HS-5 (cell line): ENCODE results near the gene SIT1.

Source experiments
- DNase-seq: peaks from one replicate; pipeline ENCODE4 v3.0.0-alpha.2; 2012; ENCODE audit warnings: low read depth

Gene SIT1, protein sequence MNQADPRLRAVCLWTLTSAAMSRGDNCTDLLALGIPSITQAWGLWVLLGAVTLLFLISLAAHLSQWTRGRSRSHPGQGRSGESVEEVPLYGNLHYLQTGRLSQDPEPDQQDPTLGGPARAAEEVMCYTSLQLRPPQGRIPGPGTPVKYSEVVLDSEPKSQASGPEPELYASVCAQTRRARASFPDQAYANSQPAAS

DNA sequence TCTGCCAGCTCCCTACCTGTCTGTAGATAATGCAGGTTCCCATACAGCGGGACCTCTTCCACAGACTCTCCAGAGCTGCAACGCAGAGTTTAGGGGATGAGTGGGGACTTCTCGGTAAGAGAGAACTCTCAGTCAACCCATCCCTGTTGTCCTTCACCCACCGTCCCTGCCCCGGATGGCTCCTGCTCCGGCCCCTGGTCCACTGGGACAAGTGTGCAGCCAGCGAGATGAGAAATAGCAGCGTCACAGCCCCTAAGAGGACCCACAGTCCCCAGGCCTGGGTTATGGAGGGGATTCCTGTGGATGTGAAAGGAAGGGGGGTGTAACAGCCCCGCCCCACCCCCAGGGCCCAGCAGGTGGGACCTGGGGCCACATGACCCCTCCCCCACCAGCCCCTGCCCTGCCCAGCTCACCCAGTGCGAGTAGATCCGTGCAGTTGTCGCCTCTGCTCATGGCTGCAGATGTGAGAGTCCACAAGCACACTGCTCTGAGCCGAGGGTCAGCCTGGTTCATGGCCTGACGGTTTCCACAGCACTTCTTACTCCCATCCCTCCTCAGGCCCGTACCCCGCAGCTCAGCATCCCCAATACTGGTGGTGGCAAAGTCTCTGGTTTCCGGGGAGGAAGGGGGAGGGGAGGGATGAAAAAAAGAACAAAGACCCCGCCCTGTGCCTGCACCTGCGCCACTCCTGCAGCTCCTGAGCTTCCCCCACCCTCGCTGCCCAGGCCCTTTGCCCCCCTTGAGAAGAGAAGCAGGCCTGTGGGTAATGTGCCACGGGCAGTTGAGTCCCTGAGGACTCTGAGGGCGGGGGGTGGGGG is at the start of gene SIT1:
SIT1 (minus strand) TSS at position 591 of the 818 bp plus-strand sequence; CDS start at position 513, 78 bp downstream.
- no peak for DNase-seq

DNA sequence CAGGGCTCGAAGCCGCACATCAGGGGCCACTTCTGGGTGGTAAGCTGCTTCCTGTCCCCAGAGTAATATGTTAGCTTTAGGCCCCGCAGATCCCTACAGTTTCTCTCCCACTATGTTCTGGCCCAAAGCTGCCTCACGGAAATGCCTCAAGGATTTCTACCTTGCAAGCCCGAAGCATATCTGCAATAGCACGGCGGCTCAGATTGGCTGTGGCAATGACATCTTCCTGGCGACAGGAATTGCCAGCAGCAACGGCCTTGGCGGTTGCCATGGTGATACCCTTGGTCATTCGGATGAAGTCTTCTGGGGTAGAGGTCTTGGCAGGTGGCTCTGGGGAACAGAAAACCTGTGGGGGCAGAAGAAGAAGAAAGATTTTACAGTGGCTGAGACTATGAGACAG is 49.3 kb upstream of the SIT1 start:
- DNase-seq: no peak

DNA sequence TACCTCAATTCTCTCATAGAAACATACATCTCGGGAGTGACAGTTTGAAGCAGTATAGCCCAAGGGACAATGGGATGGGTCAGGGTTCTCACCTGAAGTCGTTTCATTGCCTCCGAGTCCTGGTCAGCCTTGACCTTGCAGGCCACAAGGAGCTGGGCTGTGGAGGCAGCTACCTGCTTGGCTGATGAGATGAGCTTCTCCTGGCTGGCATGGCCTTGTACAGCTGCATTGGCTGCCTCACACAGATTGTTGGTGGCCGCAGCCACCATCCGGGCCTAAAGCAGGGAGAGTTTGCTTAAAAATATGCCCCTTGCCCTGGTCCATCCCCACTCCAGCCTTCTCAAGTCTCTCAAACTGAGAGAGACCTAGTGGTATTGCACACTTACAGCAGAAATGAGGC is 47.5 kb upstream of the SIT1 start:
- no peak for DNase-seq

DNA sequence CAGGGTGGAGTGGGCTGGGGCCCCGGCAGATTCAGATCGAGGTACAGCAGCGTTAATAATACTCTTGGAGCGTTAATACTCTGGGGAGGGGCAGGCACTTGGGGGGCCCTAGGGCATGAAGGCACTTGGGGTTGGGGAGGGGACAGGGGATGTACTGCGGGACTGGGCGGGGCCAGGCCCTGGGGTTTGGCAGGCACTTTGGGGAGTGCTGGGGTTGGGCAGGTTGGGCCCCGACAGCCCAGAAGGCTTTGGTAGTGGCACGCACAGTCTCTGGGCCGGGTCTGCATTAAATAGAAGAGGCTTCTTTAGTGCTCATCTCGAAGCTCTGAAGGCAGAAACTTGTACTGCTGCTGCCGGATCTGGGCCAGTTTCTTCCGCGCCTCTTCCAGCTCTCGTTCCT is 46.8 kb upstream of the SIT1 start:
- no peak for DNase-seq

DNA sequence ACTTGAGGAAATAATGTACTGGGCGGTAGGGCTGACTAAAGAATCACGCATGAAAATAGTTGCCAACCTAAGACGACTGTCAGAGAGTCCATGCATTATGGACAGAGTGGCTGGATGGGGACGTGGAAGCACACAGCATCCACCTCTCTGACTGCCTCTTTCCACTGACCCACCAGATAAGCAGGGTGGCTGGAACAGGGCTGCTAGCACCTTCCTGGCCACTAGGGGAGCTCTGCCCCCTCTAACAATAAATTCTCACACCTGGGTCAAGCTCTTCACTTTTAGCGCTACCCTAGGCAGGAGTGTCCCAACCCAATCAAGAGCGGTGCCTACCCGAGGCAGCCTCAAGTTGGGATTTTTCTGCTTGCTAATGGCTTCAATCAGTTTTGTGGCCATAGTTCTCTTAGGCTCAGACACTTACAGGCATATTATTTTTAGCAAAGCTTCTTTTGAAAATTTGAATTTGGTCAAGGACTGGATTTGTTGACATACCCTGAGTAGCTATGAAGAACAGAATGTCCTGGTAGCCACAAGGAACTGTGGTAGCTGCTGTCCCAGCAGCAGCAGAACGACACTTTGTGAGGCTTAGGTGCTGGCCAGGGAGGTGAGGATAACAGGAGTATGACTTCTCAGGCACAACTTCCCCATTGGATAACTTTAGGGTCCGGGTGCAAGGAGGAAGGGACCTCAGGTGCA is 45.9 kb upstream of the SIT1 start:
- no peak for DNase-seq

DNA sequence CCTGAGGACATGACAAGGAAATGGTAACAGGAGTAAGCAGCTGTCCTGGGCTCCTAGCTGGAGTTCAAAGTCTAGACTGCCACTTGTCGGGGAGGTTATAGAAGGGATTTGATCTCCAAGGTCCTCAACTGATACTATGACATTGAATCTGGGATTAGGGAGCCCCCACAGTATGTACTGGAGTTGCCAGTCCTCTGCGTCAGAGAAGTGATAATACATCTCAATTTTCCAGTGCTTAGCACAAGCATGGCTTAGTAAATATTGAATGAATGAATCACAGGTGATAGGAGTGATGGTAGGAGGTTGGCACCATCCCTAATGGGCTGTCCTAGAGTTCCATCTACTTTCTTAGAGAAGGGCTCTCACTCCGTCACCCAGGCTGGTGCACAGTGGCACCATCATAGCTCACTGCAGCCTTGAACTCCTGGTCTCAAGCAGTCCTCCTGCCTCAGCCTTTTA is 45.2 kb upstream of the SIT1 start:
- DNase-seq: no peak

DNA sequence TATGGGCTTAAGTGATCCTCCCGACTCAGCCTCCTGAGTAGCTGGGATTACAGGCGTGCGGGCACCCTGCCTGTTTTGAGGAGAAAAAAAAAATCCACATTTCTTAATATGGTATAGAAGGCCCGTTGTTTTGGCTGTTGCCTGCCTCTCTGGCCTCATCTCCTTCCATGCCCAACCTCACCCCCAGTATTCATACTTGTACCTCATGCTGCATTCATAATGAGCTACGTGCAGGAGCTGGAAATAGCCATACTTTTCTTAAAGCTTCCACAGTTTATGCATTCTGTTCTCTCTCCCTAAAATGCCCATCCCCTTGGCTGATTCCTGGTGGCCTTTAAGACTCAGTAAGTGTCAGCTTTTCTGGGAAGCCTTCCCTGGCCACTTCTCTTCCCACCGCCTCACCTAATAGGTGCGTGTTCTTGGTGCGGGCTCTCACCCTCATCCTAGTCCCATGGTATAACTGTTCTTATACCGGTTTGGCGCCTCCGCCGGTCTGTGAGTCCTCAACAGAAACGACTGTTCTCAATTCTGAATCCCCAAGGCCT is 41.1 kb upstream of the SIT1 start:
- no peak for DNase-seq

DNA sequence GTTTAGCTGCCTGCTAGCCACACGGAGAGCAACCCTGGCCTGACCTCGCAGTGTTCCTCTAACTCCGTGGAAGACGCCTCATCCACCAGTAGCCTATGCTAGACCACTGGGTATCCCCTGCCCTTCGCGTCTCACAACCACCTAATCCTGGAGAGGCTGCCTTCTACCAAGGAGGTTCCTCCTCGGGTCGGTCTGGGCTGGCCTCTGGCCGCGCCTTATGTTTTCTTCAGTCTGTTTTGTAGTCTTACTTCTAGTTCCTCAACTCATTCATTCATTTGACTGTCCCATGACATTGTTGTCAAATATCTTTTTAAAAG is 40.6 kb upstream of the SIT1 start:
- no peak for DNase-seq

DNA sequence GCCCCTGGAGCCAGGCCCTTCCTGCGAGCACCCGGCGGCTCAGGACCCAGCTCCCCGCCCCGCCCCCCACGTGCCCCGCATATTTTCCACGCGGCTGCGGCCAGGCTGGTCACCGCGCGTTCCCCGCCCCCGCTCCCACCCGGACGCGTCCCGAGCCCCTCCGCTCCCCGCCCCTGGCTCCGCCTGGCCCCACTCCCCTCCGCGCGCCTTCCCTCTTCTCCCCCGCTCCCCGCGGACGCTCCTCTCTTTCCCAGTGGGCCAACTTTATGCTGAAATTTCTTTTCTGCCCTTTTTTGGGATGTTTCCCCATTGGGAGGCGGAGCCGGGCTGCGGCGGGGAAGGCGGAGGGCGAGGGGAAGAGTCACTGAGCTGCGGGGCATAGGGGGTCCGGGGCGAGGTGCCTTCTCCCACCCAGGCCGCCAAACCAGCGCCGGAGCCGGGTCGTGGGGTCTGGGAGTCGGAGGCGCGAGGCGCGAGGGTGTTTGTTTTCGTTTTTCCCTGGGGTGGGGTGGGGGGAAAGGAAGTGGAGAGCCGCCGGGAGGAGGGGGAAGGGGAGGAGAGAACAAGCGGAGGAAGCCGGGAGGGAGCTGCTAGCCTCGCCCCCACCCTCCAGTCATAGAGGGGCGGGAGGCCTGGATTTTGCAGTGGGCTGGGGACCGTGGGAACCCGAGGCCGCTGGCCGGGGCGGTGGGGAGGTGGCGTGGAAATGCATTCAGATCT is 40.0 kb upstream of the SIT1 start:
- no peak for DNase-seq

DNA sequence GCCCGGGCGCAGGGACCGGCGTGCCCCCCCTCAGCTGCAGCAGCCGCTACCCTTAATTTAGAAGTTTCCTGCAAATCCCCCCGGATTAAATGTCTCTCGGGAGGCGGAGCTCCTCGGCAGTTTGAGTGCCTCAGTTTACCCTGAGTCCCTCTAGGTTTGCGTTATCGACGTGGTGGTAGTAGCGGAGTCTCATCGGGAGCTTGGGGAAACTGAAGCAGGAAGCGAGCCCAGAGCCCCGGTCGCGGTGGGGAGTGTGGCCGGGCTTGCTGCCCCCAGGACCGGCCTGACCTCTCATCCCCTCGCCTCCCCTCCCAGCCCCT is 39.5 kb upstream of the SIT1 start:
- DNase-seq: no peak

DNA sequence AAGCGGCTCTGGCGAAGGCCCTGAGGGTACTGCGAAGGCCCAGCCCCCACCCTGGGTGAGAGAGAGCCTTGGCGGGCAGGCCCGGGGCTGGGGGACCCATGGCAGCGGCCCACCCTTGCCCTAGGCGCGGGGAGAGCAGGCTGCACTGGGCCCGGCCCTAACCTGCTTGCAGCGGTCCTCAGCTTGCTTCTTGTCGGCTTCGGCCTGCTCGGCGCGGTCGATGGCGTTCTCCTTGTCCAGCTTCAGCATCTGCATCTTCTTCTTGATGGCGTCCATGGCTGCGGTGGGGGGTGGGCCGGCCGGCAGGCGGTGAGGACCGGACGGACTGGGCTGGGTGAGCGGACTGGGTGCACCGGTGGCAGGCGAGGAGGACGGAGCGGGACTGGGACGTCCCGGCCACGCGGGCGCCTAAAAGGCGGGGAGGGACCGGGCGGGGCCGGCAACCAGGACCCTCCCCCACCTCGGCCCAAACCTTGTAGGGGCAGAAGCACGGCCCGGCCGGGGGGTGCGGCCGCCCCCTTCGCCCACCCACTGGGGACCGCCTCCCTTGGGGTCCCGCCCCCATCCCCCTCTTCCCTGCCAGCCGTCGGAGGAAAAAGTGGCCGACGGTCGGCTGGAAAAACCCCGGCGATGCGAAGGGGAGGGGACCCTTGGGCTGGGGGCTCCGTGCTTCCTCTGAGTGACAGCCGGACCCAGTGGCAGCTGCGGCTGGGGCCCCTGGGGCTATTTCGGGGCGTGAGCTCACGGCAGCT is 39.0 kb upstream of the SIT1 start, which contains the start of gene TPM2:
TPM2 (minus strand) TSS at position 384 of the 752 bp plus-strand sequence; CDS start at position 276, 108 bp downstream.
- DNase-seq: no peak

DNA sequence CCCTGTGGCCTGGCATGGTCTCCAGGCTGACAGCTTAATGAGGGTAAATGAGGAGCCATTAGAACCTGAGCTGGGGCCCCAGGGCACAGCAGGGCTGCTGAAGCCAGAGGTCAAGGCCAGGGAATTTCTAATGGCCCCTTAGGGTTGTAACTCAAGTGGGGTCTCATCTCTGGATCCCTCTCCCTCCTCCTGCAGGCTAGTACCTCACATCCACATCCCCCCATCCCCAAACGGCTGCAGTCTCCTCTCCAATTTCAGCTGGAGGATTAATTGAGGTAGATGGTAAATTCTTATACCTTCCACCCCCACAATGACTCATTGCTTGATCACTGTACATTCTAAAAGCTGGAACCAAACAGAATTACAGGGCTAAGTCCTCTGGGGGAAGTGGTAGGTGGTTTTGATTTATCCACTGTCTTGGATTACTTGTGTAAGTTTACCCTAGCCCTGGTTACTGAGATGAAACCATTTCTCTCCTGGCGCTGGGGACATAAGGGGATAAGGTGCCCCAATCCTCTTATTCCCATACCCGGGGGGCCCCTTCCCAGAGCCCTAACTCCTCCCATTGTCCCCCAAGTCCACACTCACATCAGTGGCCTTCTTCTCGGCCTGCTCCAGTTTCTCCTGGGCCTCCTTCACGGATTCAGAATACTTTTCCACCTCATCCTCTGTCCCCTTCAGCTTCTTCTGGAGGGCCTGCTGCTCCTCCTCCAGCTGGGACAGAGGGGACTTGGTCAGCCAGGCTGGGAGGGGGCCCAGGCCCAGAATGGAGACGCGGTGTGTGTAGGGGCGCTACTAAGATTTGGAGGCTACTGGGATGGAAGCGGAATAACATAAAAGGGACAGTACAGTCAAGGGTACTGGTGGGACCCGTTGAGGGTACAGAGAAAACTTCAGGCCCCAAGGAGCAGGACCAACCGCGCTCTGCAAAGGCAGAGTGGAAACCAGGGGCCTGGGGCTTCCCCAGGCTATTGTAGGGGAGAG is 38.1 kb upstream of the SIT1 start:
- DNase-seq: peak; percentile 75

DNA sequence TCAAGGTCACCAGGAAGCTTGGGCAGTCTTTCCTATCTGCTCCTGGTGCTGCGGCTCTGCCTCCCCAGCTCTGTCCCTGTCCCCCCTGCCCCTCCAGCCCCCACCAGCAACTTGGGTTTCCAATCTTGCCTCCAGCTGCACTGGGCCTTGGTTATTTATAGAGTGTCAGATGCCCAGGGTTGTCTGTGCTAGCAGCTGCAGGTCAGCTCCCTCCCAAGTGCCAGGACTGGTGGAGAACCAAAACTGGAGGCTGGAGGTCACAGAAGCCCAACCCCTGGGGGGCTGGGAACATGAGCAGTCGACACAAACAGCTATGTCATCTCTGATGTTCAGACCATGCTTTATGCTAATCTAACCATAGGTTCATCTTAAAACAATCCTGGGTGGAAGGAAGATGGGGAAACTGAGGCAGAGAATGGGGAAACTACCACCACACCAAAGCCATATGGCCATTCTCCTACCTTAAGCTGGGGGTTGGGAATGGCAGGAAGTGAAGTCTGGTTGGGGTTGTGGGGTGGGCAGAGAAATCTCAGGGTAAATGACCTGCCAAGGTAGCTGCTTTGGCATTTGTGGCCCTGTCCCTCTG is 37.3 kb upstream of the SIT1 start:
- no peak for DNase-seq

DNA sequence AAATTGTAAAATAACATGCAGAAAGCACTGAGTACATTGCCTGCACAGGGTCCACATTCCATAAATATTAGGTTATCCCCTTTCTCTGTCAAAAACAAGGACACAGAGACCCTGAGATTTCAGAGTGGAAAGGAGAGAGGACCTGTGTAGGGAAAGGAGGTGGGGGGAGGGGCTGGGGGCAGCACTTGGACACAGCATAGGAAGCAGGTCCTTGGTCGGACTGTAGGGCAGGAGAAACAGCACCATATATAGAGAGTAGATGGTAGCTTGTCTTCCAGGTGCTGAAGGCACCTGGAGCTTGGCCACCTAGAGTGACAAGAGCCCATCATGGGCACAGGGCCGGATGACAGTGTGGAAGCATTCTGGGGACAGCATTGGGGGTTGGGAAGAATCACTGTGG is 36.6 kb upstream of the SIT1 start:
- DNase-seq: no peak

DNA sequence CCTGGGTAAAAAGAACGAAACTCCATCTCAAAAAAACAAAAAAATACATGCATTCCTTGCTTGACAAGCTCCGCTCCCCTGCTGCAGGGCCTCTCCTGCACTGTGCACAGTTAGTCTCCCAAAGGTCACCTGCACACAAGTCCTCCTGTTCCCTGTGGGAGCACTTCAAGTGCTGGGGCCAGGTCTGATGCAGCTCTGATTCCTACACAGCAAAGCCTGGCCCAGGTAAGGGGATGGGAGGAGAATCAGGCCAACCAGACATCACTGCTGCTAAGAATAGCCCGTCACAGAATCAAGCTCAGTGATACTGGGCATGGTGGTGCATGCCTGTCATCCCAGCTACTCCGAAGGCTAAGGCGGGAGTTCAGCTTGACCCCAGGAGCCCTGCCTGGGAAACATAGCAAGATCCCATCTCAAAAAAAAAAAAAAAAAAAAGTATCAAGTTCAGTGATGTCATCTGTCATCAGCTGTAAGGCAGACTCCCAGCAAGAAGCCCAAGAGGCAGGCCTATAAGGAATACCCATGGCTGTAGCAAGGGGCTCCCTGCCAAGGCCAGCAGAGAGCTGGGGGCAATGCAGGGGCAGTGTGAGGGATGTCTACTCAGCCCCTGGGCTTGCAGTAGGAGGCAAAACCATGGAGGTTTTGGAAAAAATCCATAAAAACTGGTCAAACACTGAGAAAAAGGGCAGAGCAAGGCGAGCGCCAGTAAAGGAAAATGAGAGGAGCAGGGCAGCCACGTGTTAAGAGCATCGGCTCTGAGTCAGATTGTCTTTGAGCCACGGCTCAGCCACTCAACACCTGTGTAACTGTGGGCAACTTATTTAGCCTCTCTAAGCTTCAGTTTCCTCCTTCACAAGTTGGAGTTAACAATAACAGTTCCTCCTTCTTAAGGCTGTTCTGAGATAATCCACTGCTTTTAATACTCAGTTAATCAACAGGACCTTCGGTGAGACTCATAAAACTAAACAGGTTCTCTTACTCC is 35.8 kb upstream of the SIT1 start:
- DNase-seq: no peak

DNA sequence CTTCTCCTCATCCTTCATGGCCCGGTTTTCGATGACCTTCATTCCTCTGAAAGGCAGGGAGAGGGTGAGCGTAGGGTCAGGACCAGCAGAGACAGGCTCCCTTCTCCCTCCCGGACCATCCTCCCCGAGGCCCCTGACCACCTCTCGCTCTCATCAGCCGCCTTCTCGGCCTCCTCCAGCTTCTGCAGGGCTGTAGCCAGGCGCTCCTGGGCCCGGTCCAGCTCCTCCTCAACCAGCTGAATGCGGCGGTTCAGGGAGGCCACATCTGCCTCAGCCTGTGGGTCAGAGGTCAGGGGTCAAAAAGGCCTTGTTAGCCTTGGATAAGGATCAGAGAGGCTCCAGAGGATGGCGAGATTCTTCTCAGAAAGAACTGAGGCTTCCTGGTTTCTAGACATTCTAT is 34.8 kb upstream of the SIT1 start:
- DNase-seq: no peak

DNA sequence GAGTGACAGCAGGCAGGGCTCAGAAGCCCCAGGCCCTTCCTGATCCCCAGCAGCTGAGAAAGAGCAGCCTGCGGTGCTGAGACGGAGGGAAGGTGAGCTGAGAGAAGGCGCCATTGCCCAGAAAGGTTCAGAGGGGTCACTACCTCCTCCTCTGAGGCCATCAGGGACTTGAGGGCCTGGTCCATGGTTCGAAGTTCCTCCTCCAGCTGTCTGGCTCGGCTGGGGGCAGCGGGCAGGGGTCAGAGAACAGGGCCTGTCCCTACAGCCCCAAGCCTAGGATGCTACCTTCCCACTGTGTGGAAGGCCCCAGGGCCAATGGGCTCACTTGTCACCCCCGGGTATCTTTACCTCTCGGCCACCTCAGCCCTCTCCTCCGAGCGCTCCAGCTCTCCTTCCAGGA is 34.2 kb upstream of the SIT1 start:
- DNase-seq: no peak

DNA sequence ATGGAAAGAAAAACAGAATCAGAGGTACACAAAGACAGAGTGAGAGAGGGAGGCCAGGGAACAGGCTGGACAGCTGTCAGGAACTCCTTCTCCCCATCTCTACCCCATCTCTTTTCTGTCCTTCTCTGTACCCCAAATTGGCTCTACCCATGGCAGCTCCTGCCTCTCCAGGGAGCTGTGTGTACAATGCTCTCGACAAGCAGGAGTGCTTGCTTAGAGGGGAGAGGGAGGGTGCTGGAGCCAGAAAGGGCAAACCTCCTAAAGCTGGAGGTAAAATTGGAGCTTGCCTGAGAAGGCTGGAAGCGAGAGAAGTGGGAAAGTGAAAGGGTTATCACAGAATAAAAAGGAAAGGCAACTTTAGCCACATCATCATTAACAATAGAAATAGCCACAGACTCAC is 32.6 kb upstream of the SIT1 start:
- DNase-seq: no peak
